HG02763 (cell line): Measurements from ENCODE around the gene CLMN.

Experiments used
- ATAC-seq: cut with Tn5 transposase; IDR thresholded peaks from one replicate; pipeline ENCODE4 v1.9.1; 2021; ENCODE audit warnings: mild to moderate bottlenecking, moderate library complexity; ENCODE audit not compliant: unreplicated experiment

The CLMN gene

GRCh38 chr14:95345032-95345431 lies 25.3 kb upstream of the CLMN start:
- no peak for ATAC-seq

- no peak for ATAC-seq
Measured at GRCh38 chr14:95344536-95344935, 24.8 kb upstream of the CLMN start.

GRCh38 chr14:95341564-95341963 lies 21.9 kb upstream of the CLMN start:
- no peak for ATAC-seq

- ATAC-seq = no peak
Measured at GRCh38 chr14:95341115-95341514, 21.4 kb upstream of the CLMN start.

GRCh38 chr14:95340201-95340697 lies 20.5 kb upstream of the CLMN start:
- ATAC-seq = no peak

- ATAC-seq = no peak
Measured at GRCh38 chr14:95339301-95339865, 19.7 kb upstream of the CLMN start.

- ATAC-seq = no peak
Measured at GRCh38 chr14:95338436-95338835, 18.7 kb upstream of the CLMN start.

- ATAC-seq = no peak
Measured at GRCh38 chr14:95337041-95337595, 17.4 kb upstream of the CLMN start.

- ATAC-seq = no peak
Measured at GRCh38 chr14:95336192-95336760, 16.6 kb upstream of the CLMN start.

GRCh38 chr14:95335071-95335470 lies 15.4 kb upstream of the CLMN start:
- ATAC-seq = no peak

- ATAC-seq = no peak
Measured at GRCh38 chr14:95334044-95334443, 14.3 kb upstream of the CLMN start.

- no peak for ATAC-seq
Measured at GRCh38 chr14:95332641-95333040, 12.9 kb upstream of the CLMN start.

- no peak for ATAC-seq
Measured at GRCh38 chr14:95331708-95332408, 12.2 kb upstream of the CLMN start.

- no peak for ATAC-seq
Measured at GRCh38 chr14:95330591-95331370, 11.1 kb upstream of the CLMN start.

- no peak for ATAC-seq
Measured at GRCh38 chr14:95329941-95330340, 10.2 kb upstream of the CLMN start.

GRCh38 chr14:95328729-95329503 lies 9.2 kb upstream of the CLMN start:
- ATAC-seq = no peak

GRCh38 chr14:95327558-95328374 lies 8.1 kb upstream of the CLMN start:
- ATAC-seq = peak; percentile 91

- ATAC-seq = no peak
Measured at GRCh38 chr14:95326987-95327386, 7.3 kb upstream of the CLMN start.

GRCh38 chr14:95323917-95324316 lies 4.2 kb upstream of the CLMN start:
- ATAC-seq = no peak

- no peak for ATAC-seq
Measured at GRCh38 chr14:95323361-95323760, 3.7 kb upstream of the CLMN start.
